Spleen (tissue), 11 donors: ENCODE data around the gene IL10. TPM values are rescaled to one million over a fixed set of nuclear protein-coding genes. Genes with fewer than 3 reads are reported as not detected.

Experiments
- DNase-seq: peaks from one replicate; pipeline ENCODE4 v3.0.0-alpha.2; 2020
- H3K27ac ChIP-seq, 8 donors: fragments of 200-600 bp; sonication (generic) in 7 of 8; 1 replicate in 4 of 8; 2 replicates in 4 of 8; pipeline versions ENCODE4 v1.5.0 to v1.8.0; 2016 to 2021; ENCODE audit warnings: inconsistent platforms in 4 of 8, mild to moderate bottlenecking in 4 of 8, moderate library complexity in 1 of 8
- H3K27me3 ChIP-seq, 7 donors: fragments of 200-600 bp; sonication (generic) in 6 of 7; replicated peaks in 1 of 7; 1 replicate in 4 of 7; 2 replicates in 3 of 7; pipeline versions ENCODE4 v1.5.0 to v1.8.0; 2016 to 2021; ENCODE audit warnings: inconsistent platforms in 3 of 7, mild to moderate bottlenecking in 1 of 7
- H3K36me3 ChIP-seq, 6 donors: fragments of 200-600 bp; sonication (generic) in 5 of 6; 1 replicate in 4 of 6; 2 replicates in 2 of 6; pipeline versions ENCODE4 v1.5.0 to v1.8.0; 2016 to 2021; ENCODE audit warnings: inconsistent platforms in 2 of 6
- H3K4me1 ChIP-seq, 6 donors: fragments of 200-600 bp; sonication (generic) in 5 of 6; 1 replicate in 3 of 6; 2 replicates in 3 of 6; pipeline versions ENCODE4 v1.5.0 to v1.8.0; 2016 to 2021; ENCODE audit warnings: inconsistent platforms in 3 of 6
- H3K4me3 ChIP-seq, 8 donors: fragments of 200-600 bp; sonication (generic) in 7 of 8; 1 replicate in 4 of 8; 2 replicates in 4 of 8; pipeline versions ENCODE4 v1.5.0 to v1.8.0; 2016 to 2021; ENCODE audit warnings: inconsistent platforms in 4 of 8, mild to moderate bottlenecking in 4 of 8, moderate library complexity in 2 of 8
- H3K9me3 ChIP-seq, 8 donors: fragments of 200-600 bp; sonication (generic) in 7 of 8; 1 replicate in 4 of 8; 2 replicates in 4 of 8; pipeline versions ENCODE4 v1.5.0 to v1.8.0; 2016 to 2021; ENCODE audit warnings: inconsistent platforms in 4 of 8
- POLR2A ChIP-seq, 3 donors: fragments of 450-650 bp; IDR thresholded peaks; one replicate each; pipeline ENCODE4 v1.5.1; 2017; ENCODE audit warnings: antibody characterized with exemption in 3 of 3, mild to moderate bottlenecking in 1 of 3
- POLR2AphosphoS5 ChIP-seq, 3 donors: sonication (generic); formaldehyde crosslinking; IDR thresholded peaks; one replicate each; pipeline ENCODE4 v1.5.1; 2017; ENCODE audit warnings: antibody characterized with exemption in 3 of 3
- WGBS, 5 donors: extraction: QIAGEN DNeasy Blood & Tissue Kit in 3 of 5; methylation state at CpG; one replicate each; pipeline versions ENCODE4 v1.1.5 to v1.1.7; 2013 to 2018; 5-methylcytosine and 5-hydroxymethylcytosine counted together
- intact Hi-C: fragments of 100-400 bp; cut with DNase I; formaldehyde crosslinking; loops from one replicate; pipeline ENCODE4 v1.15.0; 2023; ENCODE audit warnings: low total_unique reads
- polyA plus RNA-seq, 3 donors: library from polyadenylated mRNA; stranded (reverse); fragments of 200-250 nt; gene quantifications; one replicate each; pipeline ENCODE4 v1.2.1, GENCODE V29; 2013
- total RNA-seq, 7 donors: library from RNA; depleted of rRNA in 3 of 7; stranded (reverse); fragments of >200 nt in 3 of 7; fragmentation: NEBNext Ultra II Directional in 4 of 7; extraction: Animal tissue kit (Norgen Biotek cat#: 25700) in 4 of 7; gene quantifications; one replicate each; pipeline versions ENCODE4 v1.1.0 to v1.2.1, GENCODE V29; 2016 to 2021
- TF ChIP-seq, protein P1 (sequence below), 11 experiments: fragments of 200-600 bp in 7 of 11; fragments of 450-650 bp in 4 of 11; sonication (generic) in 4 of 11; IDR thresholded peaks in 8 of 11; conservative IDR thresholded peaks in 3 of 11; 1 replicate in 7 of 11; 2 replicates in 4 of 11; pipeline versions ENCODE4 v1.4.0 to v1.8.0; 2016 to 2021; ENCODE audit warnings: antibody characterized with exemption in 11 of 11, inconsistent platforms in 4 of 11, mild to moderate bottlenecking in 1 of 11
- donor health status: healthy with polysubstance abuse.
- donor health status: DM: no; HTN: no; CAD: no; lungs with moderate emphysema.
- donor health status: DM: no; HTN: no; CAD: no.
- donor health status: Bipolar disorder and iron deficiency.
- donor health status: healthy.
- donor health status: DM: no; HTN: no; CAD: no.
- donor health status: DM: yes; HTN: yes; CAD: no.

IL10 gene
- total and polyA plus RNA-seq, 10 donors: 3.0 to 23.2 (median 5.2) TPM

DNA sequence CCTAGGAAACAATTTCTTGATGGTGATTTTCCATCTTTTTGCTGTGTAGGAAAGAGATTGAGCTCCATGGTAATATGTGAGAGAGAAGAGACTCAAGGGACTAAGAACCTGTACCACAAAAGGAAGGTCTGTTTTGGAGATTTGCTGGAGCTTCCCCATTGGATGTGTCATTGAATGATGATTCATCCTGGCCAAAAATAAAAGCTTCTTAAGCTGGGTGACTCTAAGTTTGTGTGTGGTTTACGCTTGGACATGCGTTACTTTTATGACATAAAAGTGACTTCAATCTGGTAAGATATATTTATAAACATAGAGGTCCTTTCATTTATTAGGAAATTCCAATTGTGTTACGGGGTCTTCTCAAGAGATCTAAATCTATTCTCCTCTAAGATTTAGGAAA is 19.2 kb downstream of the IL10 start:
- no peak for DNase-seq
- Histone ChIP-seq H3K27me3 (no peaks in the 10 kb centered on the region), H3K4me1 (peaks cover 0 to 24% (median 12%) of the 10 kb centered on the region in 6 donors), H3K9me3 (no peaks in the 10 kb centered on the region), H3K36me3 (no peaks in the 10 kb centered on the region), H3K4me3 (no peak overlapping the region), H3K27ac (peak overlapping the region in 4 of 8 donors; percentile 9 to 55 (median 36))
- 82 to 92% (median 88%) methylated on average over 3 of the region's 3 CpGs for WGBS, 5 donors
- intact Hi-C loops: no loop called here
- TF ChIP-seq, protein P1, sequence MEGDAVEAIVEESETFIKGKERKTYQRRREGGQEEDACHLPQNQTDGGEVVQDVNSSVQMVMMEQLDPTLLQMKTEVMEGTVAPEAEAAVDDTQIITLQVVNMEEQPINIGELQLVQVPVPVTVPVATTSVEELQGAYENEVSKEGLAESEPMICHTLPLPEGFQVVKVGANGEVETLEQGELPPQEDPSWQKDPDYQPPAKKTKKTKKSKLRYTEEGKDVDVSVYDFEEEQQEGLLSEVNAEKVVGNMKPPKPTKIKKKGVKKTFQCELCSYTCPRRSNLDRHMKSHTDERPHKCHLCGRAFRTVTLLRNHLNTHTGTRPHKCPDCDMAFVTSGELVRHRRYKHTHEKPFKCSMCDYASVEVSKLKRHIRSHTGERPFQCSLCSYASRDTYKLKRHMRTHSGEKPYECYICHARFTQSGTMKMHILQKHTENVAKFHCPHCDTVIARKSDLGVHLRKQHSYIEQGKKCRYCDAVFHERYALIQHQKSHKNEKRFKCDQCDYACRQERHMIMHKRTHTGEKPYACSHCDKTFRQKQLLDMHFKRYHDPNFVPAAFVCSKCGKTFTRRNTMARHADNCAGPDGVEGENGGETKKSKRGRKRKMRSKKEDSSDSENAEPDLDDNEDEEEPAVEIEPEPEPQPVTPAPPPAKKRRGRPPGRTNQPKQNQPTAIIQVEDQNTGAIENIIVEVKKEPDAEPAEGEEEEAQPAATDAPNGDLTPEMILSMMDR (IDR thresholded peaks at IDR 0.05 in 8 of 11, conservative IDR thresholded peaks at IDR 0.05 in 3 of 11): no peak
- TF ChIP-seq POLR2A (IDR thresholded peaks at IDR 0.05) (no peak), POLR2AphosphoS5 (IDR thresholded peaks at IDR 0.05) (no peak)

DNA sequence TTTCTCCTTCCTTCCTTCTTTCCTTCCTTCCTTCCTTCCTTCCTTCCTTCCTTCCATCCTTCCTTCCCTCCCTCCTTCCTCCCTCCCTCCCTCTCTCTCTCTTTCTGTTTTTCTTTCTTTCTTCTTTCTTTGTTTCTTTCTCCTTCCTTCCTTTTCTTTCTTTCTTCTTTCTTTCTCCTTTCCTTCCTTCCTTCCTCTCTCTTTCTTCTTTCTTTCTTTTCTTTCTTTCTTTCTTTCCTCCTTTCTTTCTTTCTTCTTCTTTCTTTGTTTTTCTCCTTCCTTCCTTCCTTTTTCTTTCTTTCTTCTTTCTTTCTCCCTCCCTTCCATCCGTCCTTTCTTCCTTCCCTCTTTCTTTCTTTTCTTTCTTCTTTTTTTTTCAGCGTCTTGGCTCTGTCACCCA is 19.8 kb downstream of the IL10 start:
- peak overlapping the region in 3 of 8 donors; percentile 9 to 55 (median 29) for H3K27ac ChIP-seq
- no peaks in the 10 kb centered on the region for H3K27me3 ChIP-seq
- TF ChIP-seq POLR2A (IDR thresholded peaks at IDR 0.05): no peak
- TF ChIP-seq, protein P1 (IDR thresholded peaks at IDR 0.05 in 8 of 11, conservative IDR thresholded peaks at IDR 0.05 in 3 of 11): no peak
- no peak for TF ChIP-seq POLR2AphosphoS5 (IDR thresholded peaks at IDR 0.05)
- DNase-seq: no peak
- peaks cover 0 to 17% (median 6%) of the 10 kb centered on the region in 6 donors for H3K4me1 ChIP-seq
- 82 to 88% (median 86%) methylated on average over 2 of the region's 2 CpGs for WGBS, 5 donors
- intact Hi-C loops: no loop called here
- H3K4me3 ChIP-seq: no peak overlapping the region
- no peaks in the 10 kb centered on the region for H3K36me3 ChIP-seq
- H3K9me3 ChIP-seq: no peaks in the 10 kb centered on the region

DNA sequence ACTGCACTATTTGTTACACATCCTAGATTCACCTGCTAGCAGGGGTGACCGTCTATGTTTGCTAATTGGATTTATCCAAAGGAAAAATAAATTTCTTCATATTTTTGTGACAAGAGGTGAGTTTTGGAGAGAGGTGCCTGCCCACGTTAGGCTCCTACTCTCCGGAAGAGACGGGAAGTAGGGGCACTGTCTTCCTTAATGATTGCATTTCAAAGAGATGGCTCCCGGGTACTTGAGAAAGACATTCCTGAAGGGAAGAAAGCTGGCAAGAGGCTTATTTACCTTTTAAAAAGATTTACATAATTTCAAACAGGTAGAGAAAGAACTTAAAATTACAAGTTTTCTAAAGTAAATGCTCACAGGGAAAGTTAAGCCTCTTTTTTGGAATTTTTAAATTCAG is 20.4 kb downstream of the IL10 start:
- WGBS, 5 donors: 71 to 90% (median 87%) methylated on average over 5 of the region's 5 CpGs
- DNase-seq: no peak
- no peak for TF ChIP-seq POLR2A (IDR thresholded peaks at IDR 0.05)
- TF ChIP-seq POLR2AphosphoS5 (IDR thresholded peaks at IDR 0.05): no peak
- TF ChIP-seq, protein P1 (IDR thresholded peaks at IDR 0.05 in 8 of 11, conservative IDR thresholded peaks at IDR 0.05 in 3 of 11): no peak
- intact Hi-C loops: no loop called here
- peaks cover 0 to 12% (median under 1%) of the 10 kb centered on the region in 6 donors for H3K4me1 ChIP-seq
- no peak overlapping the region for H3K4me3 ChIP-seq
- H3K27ac ChIP-seq: peak overlapping the region in 1 of 8 donors; percentile 55
- H3K36me3 ChIP-seq: no peaks in the 10 kb centered on the region
- no peaks in the 10 kb centered on the region for H3K9me3 ChIP-seq
- no peaks in the 10 kb centered on the region for H3K27me3 ChIP-seq

DNA sequence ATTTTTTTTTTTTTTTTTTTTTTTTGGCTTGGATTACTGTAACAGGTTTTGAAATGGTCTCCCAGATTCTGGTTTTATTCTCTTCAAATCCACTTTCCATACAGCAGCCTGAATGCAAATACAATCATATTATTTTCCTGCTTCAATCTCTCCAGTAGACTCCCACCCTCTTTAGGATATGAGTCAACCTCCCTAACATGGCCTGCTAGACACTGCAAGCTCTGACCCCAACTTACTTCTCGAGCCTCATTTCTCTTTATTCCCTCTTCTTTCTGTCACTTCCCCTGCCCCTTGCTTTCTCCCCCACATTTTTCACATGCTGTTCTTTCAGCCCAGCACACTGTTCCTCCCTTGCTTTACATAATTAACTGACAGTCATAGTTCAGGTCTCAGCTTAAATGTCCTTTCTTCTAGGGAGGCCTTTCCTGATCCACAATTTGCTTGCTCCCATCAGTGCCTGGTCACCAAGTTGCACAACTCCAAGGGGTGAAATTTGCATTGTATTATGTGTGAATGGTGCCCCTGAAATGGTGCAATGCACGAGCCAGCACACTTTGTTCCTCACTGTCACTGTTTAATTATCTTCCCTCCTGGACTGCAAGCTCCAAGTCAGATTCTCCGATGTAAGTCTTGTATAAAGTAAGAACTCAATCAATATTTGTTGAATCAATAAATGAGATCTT is 23.8 kb downstream of the IL10 start:
- WGBS, 5 donors: 38 to 79% (median 56%) methylated on average over 3 of the region's 3 CpGs
- no peaks in the 10 kb centered on the region for H3K36me3 ChIP-seq
- intact Hi-C loops: no loop called here
- H3K4me3 ChIP-seq: no peak overlapping the region
- H3K27me3 ChIP-seq: no peaks in the 10 kb centered on the region
- H3K27ac ChIP-seq: peak overlapping the region in 5 of 8 donors; percentile 26 to 68 (median 45)
- no peaks in the 10 kb centered on the region for H3K9me3 ChIP-seq
- peaks cover 0 to 20% (median 7%) of the 10 kb centered on the region in 6 donors for H3K4me1 ChIP-seq
- TF ChIP-seq POLR2AphosphoS5 (IDR thresholded peaks at IDR 0.05): peak in 1 of 3 donors; percentile 66
- TF ChIP-seq, protein P1 (IDR thresholded peaks at IDR 0.05 in 8 of 11, conservative IDR thresholded peaks at IDR 0.05 in 3 of 11): no peak
- no peak for DNase-seq
